Ishikawa (cell line): Measurements from ENCODE around the gene FAM174C.

Experiments
- CREB1 ChIP-seq: IDR thresholded peaks from 2 replicates; pipeline ENCODE4 v1.6.1; 2012; ENCODE audit warnings: low read depth
- FOXM1 ChIP-seq: IDR thresholded peaks from 2 replicates; pipeline ENCODE4 v1.6.1; 2012; ENCODE audit warnings: low read depth, borderline replicate concordance
- RAD21 ChIP-seq: IDR thresholded peaks from 2 replicates; pipeline ENCODE4 v1.6.1; 2012; ENCODE audit warnings: low read depth

DNA sequence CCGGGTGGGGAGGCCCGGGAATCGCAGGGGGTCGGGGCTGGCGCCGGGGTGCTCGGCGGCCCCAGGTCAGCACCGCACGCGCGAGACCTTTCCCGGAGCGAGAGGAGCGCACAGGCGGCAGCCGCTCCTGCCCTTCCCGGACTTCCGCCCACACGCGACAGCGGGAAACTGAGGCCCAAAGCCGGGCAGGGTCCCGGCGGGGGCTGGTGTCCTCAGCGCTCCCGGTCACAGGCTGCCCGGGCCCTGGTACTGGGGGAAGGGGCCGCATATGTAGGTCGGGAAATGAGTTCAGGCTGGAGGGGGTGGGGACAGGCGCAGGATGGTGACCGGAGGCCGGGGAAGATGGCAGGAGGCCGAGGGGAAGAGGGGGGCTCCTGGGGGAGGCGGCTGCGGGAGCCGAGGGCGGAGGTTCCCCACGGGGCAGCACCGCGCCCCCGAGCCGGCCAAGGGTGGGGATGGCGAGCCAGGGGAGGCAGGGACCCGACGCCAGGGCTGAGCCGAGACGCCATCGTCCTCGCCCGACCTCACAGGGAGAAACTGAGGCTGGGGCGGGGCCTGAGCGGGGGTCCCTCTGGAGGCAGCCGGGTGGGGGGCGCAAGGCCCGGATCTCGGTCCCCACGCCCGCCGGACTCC, 38.2 kb upstream of the FAM174C start:
- TF ChIP-seq CREB1 (no peak), FOXM1 (no peak), RAD21 (no peak)
